Nephron (organoid): Measurements from ENCODE around the gene GPSM3.

ENCODE experiments used
- H3K27ac Mint-ChIP-seq, 3 experiments: 2 replicates each; pipeline ENCODE4 v1.8.0; 2020; ENCODE audit warnings: mixed read lengths in 3 of 3, mild to moderate bottlenecking in 2 of 3, moderate library complexity in 1 of 3
- H3K27me3 Mint-ChIP-seq: 2 replicates; pipeline ENCODE4 v1.8.0; 2021; ENCODE audit warnings: low read depth, mild to moderate bottlenecking, moderate library complexity, mixed read lengths
- H3K36me3 Mint-ChIP-seq: 2 replicates; pipeline ENCODE4 v1.8.0; 2020; ENCODE audit warnings: low read depth, mixed read lengths
- H3K4me1 Mint-ChIP-seq: 2 replicates; pipeline ENCODE4 v1.8.0; 2020; ENCODE audit warnings: mixed read lengths
- H3K4me3 Mint-ChIP-seq, 3 experiments: 2 replicates each; pipeline ENCODE4 v1.8.0; 2020; ENCODE audit warnings: mild to moderate bottlenecking in 3 of 3, mixed read lengths in 3 of 3, moderate library complexity in 2 of 3
- H3K9me3 Mint-ChIP-seq: 2 replicates; pipeline ENCODE4 v1.8.0; 2020; ENCODE audit warnings: mixed read lengths
- CTCF ChIP-seq, 3 experiments: fragments of 200-600 bp; sonication (generic); IDR thresholded peaks; one replicate each; pipeline ENCODE4 v1.5.0; 2021; ENCODE audit warnings: antibody characterized with exemption in 3 of 3; ENCODE audit not compliant: unreplicated experiment in 3 of 3

GPSM3 gene

GRCh38 chr6:32152769-32153563 is 39.5 kb downstream of the GPSM3 start:
- Mint-ChIP-seq H3K36me3 (peaks cover 20% of the 10 kb centered on the region), H3K4me1 (peaks cover 52% of the 10 kb centered on the region)

GRCh38 chr6:32151863-32152768 is 40.3 kb downstream of the GPSM3 start, which contains the start of gene PRRT1:
Gene PRRT1, minus strand, starts transcription at chr6:32151939. Its CDS starts 112 bp downstream, at chr6:32151827.
- Mint-ChIP-seq H3K36me3 (peaks cover 12% of the 10 kb centered on the region), H3K27ac (peak within 1 kb of the TSS; percentile 93 to 98 (median 98)), H3K4me1 (peaks cover 52% of the 10 kb centered on the region), H3K4me3 (peak within 1 kb of the TSS; percentile 98), H3K9me3 (no peaks in the 10 kb centered on the region), H3K27me3 (peaks cover 14% of the 10 kb centered on the region)
- no peak for TF ChIP-seq CTCF (IDR thresholded peaks at IDR 0.05; ENCODE audit: unreplicated experiment in 3 of 3)

More at GRCh38 chr6:32152769-32153563, 39.5 kb downstream of the GPSM3 start:
- Mint-ChIP-seq H3K27ac (peak overlapping the region; percentile 93 to 98 (median 98)), H3K9me3 (no peaks in the 10 kb centered on the region), H3K4me3 (peak overlapping the region; percentile 98), H3K27me3 (peaks cover 14% of the 10 kb centered on the region)
- no peak for TF ChIP-seq CTCF (IDR thresholded peaks at IDR 0.05; ENCODE audit: unreplicated experiment in 3 of 3)

DNA sequence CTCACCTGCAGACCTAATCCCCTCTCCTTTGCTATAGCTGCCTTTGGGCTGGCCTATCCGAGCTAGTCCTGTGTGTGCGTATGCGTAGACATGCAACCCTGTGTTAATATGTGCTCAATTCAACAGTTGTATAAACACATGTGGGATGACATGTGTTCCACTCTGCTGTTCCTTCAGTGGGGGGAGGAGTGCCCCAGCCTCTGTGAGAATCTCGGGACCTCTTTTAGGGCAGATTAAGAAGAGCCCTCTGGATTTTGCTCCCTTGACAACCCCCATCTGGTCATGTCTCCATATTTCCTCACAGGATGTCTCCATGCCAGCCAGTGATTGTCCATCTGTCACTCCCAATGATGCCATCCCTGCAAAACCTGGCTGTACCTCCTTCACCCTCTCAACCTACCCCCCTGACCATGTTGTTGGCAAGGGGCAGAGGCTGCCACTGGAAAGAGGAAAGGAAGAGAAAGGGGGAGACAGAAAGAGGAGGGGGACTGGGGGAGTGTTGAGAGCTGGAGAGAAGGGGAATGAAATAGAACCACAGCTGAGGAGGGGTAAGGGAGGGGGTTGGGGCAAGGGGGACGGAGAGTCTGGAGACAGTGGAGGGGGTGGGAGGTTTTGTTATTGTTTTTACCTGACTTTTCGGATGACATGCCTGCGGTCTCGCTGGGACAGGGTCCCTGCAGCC is 41.1 kb downstream of the GPSM3 start:
- peak overlapping the region; percentile 98 for H3K4me3 Mint-ChIP-seq
- peaks cover 14% of the 10 kb centered on the region for H3K27me3 Mint-ChIP-seq
- no peak for TF ChIP-seq CTCF (IDR thresholded peaks at IDR 0.05; ENCODE audit: unreplicated experiment in 3 of 3)
- H3K9me3 Mint-ChIP-seq, result no peaks in the 10 kb centered on the region
- peak overlapping the region; percentile 71 to 91 (median 76) for H3K27ac Mint-ChIP-seq
- H3K4me1 Mint-ChIP-seq, result peaks cover 57% of the 10 kb centered on the region
- H3K36me3 Mint-ChIP-seq, result peaks cover 12% of the 10 kb centered on the region

DNA sequence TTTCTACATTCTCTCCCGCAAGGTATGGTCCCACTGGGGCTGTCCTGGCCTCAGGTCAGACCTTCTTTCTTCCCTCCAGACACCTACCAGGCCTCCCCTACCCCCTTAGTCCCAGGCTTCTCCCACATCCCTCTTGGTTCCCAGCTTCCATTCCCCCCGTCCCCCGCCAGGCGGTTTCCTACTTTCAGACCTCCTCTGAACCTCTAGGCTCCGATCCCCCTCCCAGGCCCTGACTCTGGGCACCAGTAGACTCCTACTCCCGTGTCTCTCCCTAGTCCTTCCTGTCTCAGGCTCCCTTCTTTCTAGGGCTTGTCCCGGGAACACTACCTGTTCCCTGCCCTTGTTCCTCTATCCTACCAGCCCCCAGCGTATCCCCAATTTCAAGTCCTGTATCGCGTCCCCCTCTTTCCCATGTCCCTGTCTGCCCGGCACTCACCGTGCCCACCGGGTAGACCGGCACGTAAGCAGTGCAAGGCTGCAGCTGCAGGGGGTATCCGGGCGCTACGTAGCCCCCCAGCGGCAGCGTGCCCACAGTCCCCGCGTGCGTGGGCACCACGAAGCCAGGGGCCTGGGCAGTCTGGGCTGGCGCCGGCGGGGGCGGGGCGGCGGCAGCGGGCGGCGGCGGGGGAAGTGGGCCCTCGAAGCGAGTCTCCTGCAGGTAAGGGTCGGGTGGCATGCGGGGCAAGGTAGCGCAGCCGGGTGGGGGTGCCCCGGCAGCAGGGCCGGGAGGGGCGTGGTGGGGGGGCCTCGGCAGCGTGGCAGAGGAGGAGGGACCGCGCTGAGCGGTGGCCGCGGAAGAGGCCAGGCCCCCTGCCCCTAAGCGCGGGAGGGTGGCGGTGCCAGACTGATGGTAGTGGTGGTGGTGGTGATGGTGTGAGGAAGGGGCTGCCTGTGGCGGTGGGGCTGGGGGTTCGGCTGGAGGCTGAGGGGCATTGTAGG is 42.2 kb downstream of the GPSM3 start:
- no peak for TF ChIP-seq CTCF (IDR thresholded peaks at IDR 0.05; ENCODE audit: unreplicated experiment in 3 of 3)
- Mint-ChIP-seq H3K9me3 (no peaks in the 10 kb centered on the region), H3K4me1 (peaks cover 53% of the 10 kb centered on the region), H3K27me3 (peaks cover 18% of the 10 kb centered on the region), H3K36me3 (peaks cover 7% of the 10 kb centered on the region), H3K27ac (peak overlapping the region; percentile 71 to 91 (median 76)), H3K4me3 (peak overlapping the region; percentile 98)
